Inferior parietal cortex (tissue), 1 donor: ENCODE data around the gene VCAN.

ENCODE experiments used
- DNase-seq: peaks from one replicate; pipeline ENCODE4 v3.0.0-alpha.2; 2016; ENCODE audit errors: extremely low spot score

VCAN gene

GRCh38 chr5:83531661-83532060 is 60.1 kb downstream of the VCAN start:
- no peak for DNase-seq

- DNase-seq: no peak
These were observed 67.4 kb downstream of the VCAN start for GRCh38 chr5:83538786-83539462.

DNA sequence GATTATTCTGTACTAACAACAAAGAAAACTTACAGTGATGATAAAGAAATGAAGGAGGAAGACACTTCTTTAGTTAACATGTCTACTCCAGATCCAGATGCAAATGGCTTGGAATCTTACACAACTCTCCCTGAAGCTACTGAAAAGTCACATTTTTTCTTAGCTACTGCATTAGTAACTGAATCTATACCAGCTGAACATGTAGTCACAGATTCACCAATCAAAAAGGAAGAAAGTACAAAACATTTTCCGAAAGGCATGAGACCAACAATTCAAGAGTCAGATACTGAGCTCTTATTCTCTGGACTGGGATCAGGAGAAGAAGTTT is 67.9 kb downstream of the VCAN start:
- DNase-seq: no peak

- DNase-seq: no peak
These were observed 68.6 kb downstream of the VCAN start for GRCh38 chr5:83540105-83540504.

DNA sequence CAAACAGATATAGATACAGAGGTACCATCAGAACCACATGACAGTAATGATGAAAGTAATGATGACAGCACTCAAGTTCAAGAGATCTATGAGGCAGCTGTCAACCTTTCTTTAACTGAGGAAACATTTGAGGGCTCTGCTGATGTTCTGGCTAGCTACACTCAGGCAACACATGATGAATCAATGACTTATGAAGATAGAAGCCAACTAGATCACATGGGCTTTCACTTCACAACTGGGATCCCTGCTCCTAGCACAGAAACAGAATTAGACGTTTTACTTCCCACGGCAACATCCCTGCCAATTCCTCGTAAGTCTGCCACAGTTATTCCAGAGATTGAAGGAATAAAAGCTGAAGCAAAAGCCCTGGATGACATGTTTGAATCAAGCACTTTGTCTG is 69.2 kb downstream of the VCAN start:
- DNase-seq: no peak

- no peak for DNase-seq
These were observed 71.3 kb downstream of the VCAN start for GRCh38 chr5:83542839-83543238.

DNA sequence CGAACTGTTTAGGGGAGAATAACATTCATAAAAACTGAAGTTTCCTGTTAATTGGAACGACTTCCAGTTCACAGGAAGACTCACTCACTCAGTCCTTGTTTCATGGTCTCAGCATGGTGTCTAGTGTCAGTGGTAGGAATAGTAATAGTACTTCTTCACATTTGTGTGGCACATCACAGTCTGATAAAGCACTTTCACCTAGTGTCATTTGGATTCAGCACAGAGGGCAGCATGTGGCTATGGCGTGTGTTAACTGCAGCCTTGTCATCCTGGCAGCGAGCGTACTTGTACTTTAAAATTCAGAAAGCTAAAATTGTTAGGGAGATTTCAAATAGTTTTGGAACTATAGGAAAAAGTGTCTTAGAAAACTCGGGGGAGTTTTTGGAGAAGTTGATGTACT is 72.4 kb downstream of the VCAN start:
- no peak for DNase-seq

DNA sequence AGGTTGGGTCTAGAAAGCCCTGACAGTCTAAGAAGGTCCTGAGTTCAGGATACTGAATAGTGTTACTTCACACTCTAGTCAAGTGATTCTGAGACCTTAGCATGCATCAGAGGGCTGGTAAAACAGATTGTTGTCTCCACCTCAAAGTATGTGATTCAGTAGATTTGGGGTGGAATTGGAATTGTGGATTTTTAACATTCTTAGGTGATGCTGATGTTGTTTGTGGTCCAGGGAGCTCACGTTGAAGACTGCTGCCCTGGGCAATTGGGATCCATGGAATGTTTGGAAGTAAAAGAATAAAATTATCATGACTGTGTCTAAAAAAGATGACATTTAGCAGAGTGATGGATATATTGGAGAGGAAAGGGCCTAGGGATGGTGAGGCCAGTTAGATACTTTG is 75.6 kb downstream of the VCAN start:
- DNase-seq: no peak

- DNase-seq: no peak
These were observed 76.3 kb downstream of the VCAN start for GRCh38 chr5:83547889-83548288.

DNA sequence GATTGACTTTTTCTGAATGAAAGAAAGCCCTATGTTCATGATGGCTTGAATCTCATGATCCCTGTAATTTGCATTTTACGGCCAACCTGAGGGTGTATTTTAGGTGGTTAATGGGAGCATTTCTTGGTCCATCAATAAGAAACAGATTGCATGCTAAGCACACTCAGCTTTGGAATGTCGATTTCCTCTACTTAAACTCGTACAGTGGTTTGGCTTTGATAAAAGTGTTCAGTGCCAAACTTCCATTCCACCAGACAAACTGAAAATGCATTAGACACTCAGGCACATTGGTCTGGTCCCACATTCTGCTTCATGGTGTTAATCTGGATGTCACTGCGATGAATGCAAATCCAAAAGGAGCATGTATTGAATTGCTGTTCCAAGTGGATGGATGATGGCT is 77.0 kb downstream of the VCAN start:
- DNase-seq: no peak

DNA sequence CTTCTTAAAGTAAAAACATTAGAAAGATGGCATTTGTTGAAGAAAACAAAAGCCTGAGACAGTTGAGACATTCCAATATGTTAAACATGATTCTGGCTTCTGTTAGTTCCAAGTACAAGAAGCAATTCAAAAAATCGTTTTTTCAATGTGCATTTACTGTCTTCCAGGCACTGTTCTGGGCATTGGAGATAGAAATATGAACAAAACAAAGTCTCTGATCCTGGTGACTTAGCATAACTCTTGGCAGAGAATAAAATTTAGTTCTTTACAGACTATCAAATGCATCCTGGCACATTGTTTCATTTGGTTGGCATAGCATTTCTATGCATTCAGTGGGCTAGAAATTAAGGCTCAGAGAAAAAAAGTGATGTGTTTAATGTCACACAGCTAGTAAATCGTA is 77.5 kb downstream of the VCAN start:
- no peak for DNase-seq

- no peak for DNase-seq
These were observed 78.1 kb downstream of the VCAN start for GRCh38 chr5:83549674-83550073.

GRCh38 chr5:83551821-83552220 is 80.3 kb downstream of the VCAN start:
- no peak for DNase-seq

DNA sequence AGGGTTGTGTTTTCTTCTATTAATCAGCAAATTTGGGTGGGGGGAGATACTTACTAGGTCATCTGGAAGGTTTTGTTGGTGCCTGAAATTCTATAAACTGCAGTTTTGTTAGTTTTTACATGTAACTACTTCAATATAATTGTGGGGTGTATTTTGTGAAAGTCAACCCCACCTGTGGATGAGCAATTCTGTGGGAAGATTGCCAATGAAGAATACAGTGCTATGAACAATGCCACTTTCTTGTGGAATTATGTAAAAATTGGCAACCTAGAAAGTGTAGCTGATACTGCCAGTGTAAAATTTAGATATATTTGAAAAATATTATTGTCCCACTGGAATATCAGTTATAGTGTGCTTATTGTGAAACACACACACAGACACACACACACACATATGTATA is 80.7 kb downstream of the VCAN start:
- no peak for DNase-seq

DNA sequence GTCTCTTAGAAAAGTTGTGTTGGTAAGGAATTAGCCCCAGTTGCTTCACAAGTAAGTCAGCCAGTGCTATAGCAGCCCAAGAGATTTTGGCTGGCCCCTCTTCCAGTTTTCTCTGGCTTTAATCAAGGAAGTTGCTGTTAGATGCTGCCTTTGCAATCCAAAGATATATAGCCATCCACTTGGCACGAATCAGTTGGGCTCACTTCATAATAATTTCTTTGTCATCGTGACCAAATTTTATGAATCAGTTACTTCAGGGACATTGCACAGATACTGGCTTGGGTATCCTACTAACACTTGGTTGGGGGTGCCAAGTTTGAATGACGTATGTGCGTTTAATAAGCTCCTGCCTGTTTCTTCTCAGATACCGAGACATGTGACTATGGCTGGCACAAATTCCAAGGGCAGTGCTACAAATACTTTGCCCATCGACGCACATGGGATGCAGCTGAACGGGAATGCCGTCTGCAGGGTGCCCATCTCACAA is 81.5 kb downstream of the VCAN start:
- DNase-seq: no peak

DNA sequence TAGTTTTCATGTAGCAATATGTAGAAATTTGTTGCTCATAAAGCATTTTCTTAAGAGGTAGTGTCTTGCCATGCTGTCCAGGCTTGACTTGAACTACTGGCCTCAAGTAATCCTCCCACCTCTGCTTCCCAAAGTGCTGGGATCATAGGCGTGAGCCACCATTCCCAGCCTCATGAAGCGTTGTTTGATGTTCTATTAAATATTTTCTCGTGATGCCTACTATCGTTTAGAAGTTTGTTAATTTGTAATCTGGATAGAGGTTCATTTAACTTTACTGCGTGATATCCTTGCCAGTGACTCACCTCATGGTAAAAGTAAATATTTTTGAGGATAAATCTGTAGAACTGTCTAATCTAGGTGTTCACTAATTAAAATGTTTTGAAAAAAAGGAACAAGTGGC is 82.6 kb downstream of the VCAN start:
- no peak for DNase-seq

- DNase-seq: no peak
These were observed 83.1 kb downstream of the VCAN start for GRCh38 chr5:83554686-83555085.

GRCh38 chr5:83555263-83555662 is 83.7 kb downstream of the VCAN start:
- no peak for DNase-seq

DNA sequence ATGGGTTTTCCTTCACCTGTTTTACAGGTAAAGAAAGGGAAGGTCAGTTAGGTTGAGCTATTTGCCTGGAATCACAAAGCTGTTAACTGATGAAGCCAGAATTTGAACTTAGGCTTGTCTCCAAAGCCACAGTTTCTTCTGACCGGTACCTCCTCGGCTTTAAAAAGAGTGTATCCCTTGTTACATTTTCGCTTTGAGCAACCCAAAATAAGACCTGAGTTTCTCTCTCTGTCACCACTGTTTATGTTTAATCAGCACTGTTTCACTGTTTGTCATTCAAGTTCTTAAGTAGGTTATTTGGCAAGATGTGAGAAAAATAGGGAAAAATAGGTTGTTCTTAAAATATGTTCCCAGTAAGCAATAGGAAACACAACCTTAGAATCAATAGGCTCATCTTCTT is 84.6 kb downstream of the VCAN start:
- no peak for DNase-seq

- no peak for DNase-seq
These were observed 87.7 kb downstream of the VCAN start for GRCh38 chr5:83559118-83559785.

- DNase-seq: no peak
These were observed 90.6 kb downstream of the VCAN start for GRCh38 chr5:83562071-83562606.

- peak; percentile 79 for DNase-seq
These were observed 91.4 kb downstream of the VCAN start for GRCh38 chr5:83562791-83563557.

DNA sequence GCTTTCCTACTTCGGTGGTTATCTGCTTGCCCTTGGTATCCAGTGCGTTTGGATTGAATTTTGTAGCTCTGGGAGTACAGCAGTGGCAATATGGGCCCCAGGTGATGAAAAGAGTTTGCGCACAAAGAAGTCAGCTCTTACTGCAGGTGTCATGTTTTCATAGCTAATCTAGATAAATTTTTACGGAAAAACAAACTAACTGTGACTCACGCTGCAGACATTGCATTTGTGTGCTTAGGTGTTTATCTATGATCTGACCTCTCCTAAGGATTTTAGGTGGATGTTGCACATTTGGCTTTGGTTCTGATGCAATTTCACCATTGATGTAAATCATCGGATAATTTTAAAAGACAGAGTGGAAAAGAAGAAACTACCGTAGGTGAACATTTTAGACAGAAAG is 92.1 kb downstream of the VCAN start:
- DNase-seq: no peak
